CD4-positive, alpha-beta T cell treated with Interferon gamma for 1 hour (primary cell): Measurements from ENCODE around the gene SORCS3.

Source experiments
- DNase-seq: peaks from one replicate; pipeline ENCODE4 v3.0.0-alpha.2; 2020

SORCS3 gene

DNA sequence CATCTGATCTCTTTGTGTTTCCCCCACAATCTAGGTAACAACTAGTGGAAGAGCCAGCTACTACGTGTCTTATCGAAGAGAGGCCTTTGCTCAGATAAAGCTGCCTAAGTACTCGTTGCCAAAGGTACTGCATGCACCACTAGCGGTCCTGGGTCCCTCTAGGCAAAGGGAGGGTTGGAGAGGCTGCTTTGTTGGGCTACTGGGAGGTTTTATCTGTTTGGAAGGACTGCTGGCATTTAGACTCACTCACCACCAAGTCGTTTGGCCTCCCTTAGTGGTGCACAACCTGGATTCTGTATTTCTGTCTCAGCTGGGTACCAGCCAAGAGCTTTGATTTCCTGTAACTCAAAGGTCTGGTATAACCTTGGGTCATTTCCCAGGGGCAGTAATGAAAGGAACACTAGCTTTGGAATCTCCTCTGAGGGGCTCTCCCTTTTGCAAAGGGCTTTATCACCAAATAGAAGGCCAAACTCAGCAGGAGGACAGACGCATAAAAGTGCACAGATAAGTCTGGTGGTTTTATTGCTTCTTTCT lies 498.3 kb downstream of the SORCS3 start:
- DNase-seq: no peak

GRCh38 chr10:105140600-105140999 lies 499.5 kb downstream of the SORCS3 start:
- no peak for DNase-seq

- DNase-seq: no peak
These were observed 504.6 kb downstream of the SORCS3 start for GRCh38 chr10:105145711-105146110.

DNA sequence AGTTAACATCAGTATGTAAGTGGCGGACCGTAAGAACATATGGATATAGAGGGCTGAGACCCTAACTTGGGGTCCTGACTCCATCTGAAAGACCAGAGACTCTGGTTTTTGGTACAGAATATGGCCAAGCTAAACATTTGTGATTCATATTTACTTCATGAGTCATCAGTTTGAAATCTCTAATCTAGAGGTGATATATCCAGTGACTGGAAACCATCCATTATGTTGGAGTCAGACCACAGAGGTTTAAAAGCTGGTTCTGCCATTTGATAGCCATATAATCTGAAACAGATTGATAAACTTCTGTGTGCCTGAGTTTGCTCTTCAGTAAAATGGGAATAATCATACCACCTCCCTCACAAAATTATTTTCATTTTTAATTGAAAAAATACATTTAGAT lies 505.3 kb downstream of the SORCS3 start:
- no peak for DNase-seq

GRCh38 chr10:105148456-105148855 lies 507.4 kb downstream of the SORCS3 start:
- DNase-seq: no peak

- DNase-seq: no peak
These were observed 507.8 kb downstream of the SORCS3 start for GRCh38 chr10:105148921-105149320.

GRCh38 chr10:105149371-105149891 lies 508.3 kb downstream of the SORCS3 start:
- DNase-seq: no peak

GRCh38 chr10:105150259-105150880 lies 509.3 kb downstream of the SORCS3 start:
- DNase-seq: no peak

DNA sequence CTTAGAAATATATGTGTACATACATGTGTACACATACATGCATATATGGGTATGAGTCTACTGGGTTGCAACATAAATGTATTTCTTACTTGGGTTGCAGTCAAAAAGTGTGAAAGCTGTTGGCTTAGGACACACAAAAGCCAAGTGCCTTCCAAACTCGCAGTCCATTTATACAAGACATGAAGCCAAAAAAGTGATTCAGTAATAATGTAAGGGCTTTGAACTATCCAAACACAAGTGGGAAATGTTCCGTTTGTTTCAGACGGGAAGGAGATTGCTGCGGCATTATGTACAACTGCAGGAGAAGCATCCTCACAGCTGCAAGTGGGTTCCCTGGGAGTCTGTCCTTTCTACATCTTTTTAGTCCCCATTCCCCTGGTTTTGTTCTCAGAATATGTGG lies 513.6 kb downstream of the SORCS3 start:
- DNase-seq: no peak

- DNase-seq: no peak
These were observed 518.2 kb downstream of the SORCS3 start for GRCh38 chr10:105159268-105159667.

DNA sequence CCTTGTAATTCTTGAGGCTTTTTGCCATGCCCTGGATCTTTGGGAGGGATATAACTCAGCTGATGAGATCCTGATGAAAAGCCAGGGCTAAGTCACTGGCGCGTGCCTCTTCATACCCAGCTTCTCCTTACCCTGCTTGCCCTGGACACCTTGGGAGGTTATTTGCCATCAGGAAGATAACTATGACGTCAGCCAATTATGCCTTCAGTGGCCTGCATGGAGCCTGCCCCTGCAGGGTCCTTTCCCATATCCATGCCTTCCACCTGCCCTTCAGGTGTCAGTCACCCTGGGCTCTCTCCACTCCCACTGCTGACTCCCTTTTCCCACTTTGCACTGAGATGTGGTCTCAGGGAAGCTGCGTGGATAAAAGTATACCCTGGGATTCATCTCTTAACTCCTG lies 520.1 kb downstream of the SORCS3 start:
- no peak for DNase-seq

- DNase-seq: no peak
These were observed 520.7 kb downstream of the SORCS3 start for GRCh38 chr10:105161767-105162166.

- DNase-seq: no peak
These were observed 529.4 kb downstream of the SORCS3 start for GRCh38 chr10:105170521-105170920.

DNA sequence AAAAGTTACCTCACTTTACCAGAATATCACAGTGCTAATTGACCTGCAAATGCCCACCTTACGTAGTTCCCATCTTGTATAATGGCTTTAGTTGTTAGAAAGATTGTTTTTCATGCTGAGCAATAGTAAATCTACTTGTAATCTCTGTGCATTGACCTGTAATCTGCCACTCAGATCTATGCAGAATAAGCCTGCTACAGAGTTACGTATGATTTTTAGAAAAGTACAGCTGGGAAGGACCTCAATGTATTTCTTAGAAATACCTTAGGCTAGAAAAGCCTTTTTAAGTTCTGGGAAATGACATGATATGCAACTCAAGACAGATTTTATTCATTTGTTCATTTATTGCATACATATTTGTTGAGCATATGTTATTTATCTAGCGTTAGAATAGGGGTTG lies 530.9 kb downstream of the SORCS3 start:
- DNase-seq: no peak

DNA sequence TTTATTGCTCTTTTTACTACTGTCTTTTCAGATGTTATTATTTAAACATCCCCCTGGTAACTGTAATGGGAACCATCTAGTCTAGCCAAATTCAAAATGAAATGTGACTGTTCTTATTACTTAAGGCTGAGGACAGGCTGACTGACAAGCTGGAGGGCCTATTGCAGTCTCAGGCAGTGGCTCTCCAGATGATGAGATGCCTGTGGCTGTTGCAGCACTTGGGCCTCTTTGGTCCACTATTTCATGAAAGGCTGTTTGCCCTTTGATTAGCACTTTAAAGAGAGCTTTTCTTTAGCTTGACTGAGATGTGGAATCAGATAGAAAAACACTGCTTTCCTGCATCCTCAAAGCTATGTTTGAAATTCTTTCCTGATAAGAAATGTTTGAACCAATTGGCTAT lies 540.5 kb downstream of the SORCS3 start:
- DNase-seq: no peak

DNA sequence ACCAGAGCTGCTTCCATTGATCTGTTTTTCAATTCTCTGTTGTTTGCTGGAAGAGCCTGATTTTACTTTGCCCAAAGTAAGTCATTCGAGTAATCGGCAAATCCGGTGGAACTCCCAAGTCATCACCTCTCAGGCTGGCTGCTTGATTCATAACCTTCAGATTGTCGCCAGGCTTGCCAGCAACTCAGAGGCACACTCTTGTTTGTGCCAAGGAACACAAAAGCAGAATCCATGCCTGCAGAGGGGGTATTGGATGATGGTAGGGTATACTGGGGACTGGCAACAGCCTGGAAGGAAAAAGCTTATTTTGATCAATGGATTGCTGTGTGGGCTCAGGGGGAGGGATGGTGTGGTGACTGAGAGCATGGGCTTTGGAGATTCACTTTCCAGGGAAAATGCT lies 542.4 kb downstream of the SORCS3 start:
- no peak for DNase-seq

DNA sequence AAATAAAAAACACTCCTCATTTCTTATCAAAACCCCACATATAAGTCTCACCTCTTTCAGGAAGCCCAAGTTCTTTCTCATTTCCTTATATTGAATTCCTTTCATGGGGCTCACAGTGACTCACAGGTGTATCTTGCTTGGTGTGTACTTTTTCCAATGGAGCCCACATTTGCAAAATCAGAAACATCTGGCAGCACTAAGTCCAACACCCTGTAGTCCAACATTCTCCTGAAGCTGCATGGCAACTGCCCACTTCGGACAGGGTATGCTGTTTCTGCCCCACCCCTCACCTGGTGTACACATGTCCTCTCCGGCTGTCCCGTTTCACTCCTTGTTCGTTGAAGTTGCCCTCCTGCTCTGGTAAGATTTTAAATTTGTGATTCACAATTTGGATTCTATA lies 544.1 kb downstream of the SORCS3 start:
- DNase-seq: no peak

- no peak for DNase-seq
These were observed 546.2 kb downstream of the SORCS3 start for GRCh38 chr10:105187243-105187642.

- no peak for DNase-seq
These were observed 547.8 kb downstream of the SORCS3 start for GRCh38 chr10:105188737-105189462.

GRCh38 chr10:105189463-105189800 lies 548.3 kb downstream of the SORCS3 start:
- no peak for DNase-seq

GRCh38 chr10:105192146-105192545 lies 551.1 kb downstream of the SORCS3 start:
- no peak for DNase-seq

GRCh38 chr10:105192861-105193260 lies 551.8 kb downstream of the SORCS3 start:
- no peak for DNase-seq

DNA sequence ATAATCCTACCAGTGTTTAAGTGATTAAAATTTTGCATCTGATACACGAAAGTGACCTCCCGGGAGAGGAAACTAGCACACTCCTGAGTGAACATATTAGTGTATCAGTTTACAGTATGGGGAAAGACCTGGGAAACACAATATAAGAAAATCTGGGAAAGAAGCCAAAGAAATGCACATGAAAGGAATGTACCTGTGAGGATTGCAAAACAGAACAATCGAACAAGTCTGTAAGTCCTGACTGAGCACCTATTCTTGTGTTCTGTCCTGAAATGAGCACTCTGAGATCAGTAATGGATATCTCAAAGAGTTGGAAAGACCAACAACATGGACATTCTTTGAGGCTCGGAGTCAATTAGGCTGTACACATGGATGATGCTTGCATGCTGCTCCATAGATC lies 554.7 kb downstream of the SORCS3 start:
- no peak for DNase-seq

GRCh38 chr10:105197598-105198364 lies 556.7 kb downstream of the SORCS3 start:
- DNase-seq: no peak
